H9 (cell line): ENCODE data around the gene MORC2. TPM values are rescaled to one million over a fixed set of nuclear protein-coding genes. Genes with fewer than 3 reads are reported as not detected.

Experiments used
- DNase-seq: peaks from one replicate; pipeline ENCODE4 v3.0.0-alpha.2; 2017
- H2AFZ ChIP-seq: one replicate; pipeline ENCODE4 v1.6.1; 2013; ENCODE audit warnings: mild to moderate bottlenecking, low read length, control low read depth, moderate library complexity
- H2AK5ac ChIP-seq: 2 replicates; pipeline ENCODE4 v1.6.1; 2013; ENCODE audit warnings: low read length, control low read depth, mixed read lengths; ENCODE audit not compliant: insufficient read length
- H2BK120ac ChIP-seq: one replicate; pipeline ENCODE4 v1.6.1; 2013; ENCODE audit warnings: low read depth, mild to moderate bottlenecking, low read length, control low read depth, inconsistent platforms; ENCODE audit not compliant: poor library complexity, severe bottlenecking
- H2BK12ac ChIP-seq: 2 replicates; pipeline ENCODE4 v1.6.1; 2013; ENCODE audit warnings: low read length, control low read depth, mixed read lengths, low read depth; ENCODE audit not compliant: insufficient read length
- H2BK15ac ChIP-seq: 2 replicates; pipeline ENCODE4 v1.6.1; 2013; ENCODE audit warnings: low read depth, low read length, control low read depth
- H2BK20ac ChIP-seq: one replicate; pipeline ENCODE4 v1.6.1; 2013; ENCODE audit warnings: low read depth, mild to moderate bottlenecking, low read length, control low read depth, inconsistent platforms; ENCODE audit not compliant: poor library complexity, severe bottlenecking
- H2BK5ac ChIP-seq: 2 replicates; pipeline ENCODE4 v1.6.1; 2013; ENCODE audit warnings: low read length, control low read depth, mixed read lengths; ENCODE audit not compliant: insufficient read length
- H3K14ac ChIP-seq: 2 replicates; pipeline ENCODE4 v1.6.1; 2013; ENCODE audit warnings: low read length, control low read depth; ENCODE audit not compliant: insufficient read depth
- H3K18ac ChIP-seq: 2 replicates; pipeline ENCODE4 v1.6.1; 2013; ENCODE audit warnings: low read depth, mild to moderate bottlenecking, mixed read lengths, low read length, control low read depth; ENCODE audit not compliant: insufficient read length
- H3K23ac ChIP-seq: 2 replicates; pipeline ENCODE4 v1.6.1; 2013; ENCODE audit warnings: low read length, control low read depth, mixed read lengths, low read depth; ENCODE audit not compliant: insufficient read length
- H3K23me2 ChIP-seq: 2 replicates; pipeline ENCODE4 v1.6.1; 2013; ENCODE audit warnings: low read depth, mild to moderate bottlenecking, mixed read lengths, low read length, control low read depth; ENCODE audit not compliant: insufficient read length, poor library complexity, severe bottlenecking
- H3K27ac ChIP-seq: 2 replicates; pipeline ENCODE4 v1.5.1; 2013; ENCODE audit warnings: low read length, control low read depth, mixed read lengths, low read depth; ENCODE audit not compliant: insufficient read length
- H3K27me3 ChIP-seq: 2 replicates; pipeline ENCODE4 v1.6.1; 2013; ENCODE audit warnings: low read length, control low read depth, inconsistent platforms; ENCODE audit not compliant: insufficient read depth
- H3K4ac ChIP-seq: 2 replicates; pipeline ENCODE4 v1.6.1; 2013; ENCODE audit warnings: low read depth, mild to moderate bottlenecking, control low read depth, inconsistent platforms, low read length, moderate library complexity
- H3K4me1 ChIP-seq: 2 replicates; pipeline ENCODE4 v1.6.1; 2013; ENCODE audit warnings: low read length, control low read depth, inconsistent platforms; ENCODE audit not compliant: insufficient read depth
- H3K4me2 ChIP-seq: 2 replicates; pipeline ENCODE4 v1.6.1; 2013; ENCODE audit warnings: low read length, control low read depth, mixed read lengths; ENCODE audit not compliant: insufficient read length, insufficient read depth
- H3K56ac ChIP-seq: 2 replicates; pipeline ENCODE4 v1.6.1; 2013; ENCODE audit warnings: low read depth, mild to moderate bottlenecking, mixed read lengths, low read length, control low read depth; ENCODE audit not compliant: insufficient read length
- H3K79me1 ChIP-seq: 2 replicates; pipeline ENCODE4 v1.6.1; 2013; ENCODE audit warnings: low read depth, mild to moderate bottlenecking, moderate library complexity, low read length, control low read depth, inconsistent platforms; ENCODE audit not compliant: insufficient read depth, poor library complexity, severe bottlenecking
- H3K79me2 ChIP-seq: 2 replicates; pipeline ENCODE4 v1.6.1; 2013; ENCODE audit warnings: low read length, control low read depth, inconsistent platforms; ENCODE audit not compliant: insufficient read depth
- H3K9ac ChIP-seq: 2 replicates; pipeline ENCODE4 v1.6.1; 2013; ENCODE audit warnings: low read length, control low read depth, mixed read lengths; ENCODE audit not compliant: insufficient read length; ENCODE audit errors: extremely low read depth
- H3K9me3 ChIP-seq: one replicate; pipeline ENCODE4 v1.6.1; 2013; ENCODE audit warnings: low read depth, low read length, inconsistent platforms; ENCODE audit not compliant: control insufficient read depth
- H3T11ph ChIP-seq: one replicate; pipeline ENCODE4 v1.6.1; 2013; ENCODE audit warnings: mild to moderate bottlenecking, low read length, control low read depth, inconsistent platforms
- H4K20me1 ChIP-seq: one replicate; pipeline ENCODE4 v1.6.1; 2013; ENCODE audit not compliant: control insufficient read depth, insufficient read length, insufficient read depth
- H4K5ac ChIP-seq: 2 replicates; pipeline ENCODE4 v1.6.1; 2013; ENCODE audit warnings: low read depth, mild to moderate bottlenecking, mixed read lengths, low read length, control low read depth; ENCODE audit not compliant: insufficient read length
- H4K8ac ChIP-seq: replicated peaks from 2 replicates; pipeline ENCODE4 v1.6.1; 2013; ENCODE audit warnings: low read length, control low read depth, mixed read lengths, low read depth; ENCODE audit not compliant: insufficient read length
- H4K91ac ChIP-seq: 2 replicates; pipeline ENCODE4 v1.6.1; 2013; ENCODE audit warnings: low read depth, mild to moderate bottlenecking, moderate library complexity, mixed read lengths, low read length, control low read depth; ENCODE audit not compliant: insufficient read length
- H3K27ac Mint-ChIP-seq, 3 experiments: 2 replicates in 2 of 3; 3 replicates in 1 of 3; pipeline ENCODE4 v1.8.0; 2020 to 2021; ENCODE audit warnings: mixed read lengths in 3 of 3, mild to moderate bottlenecking in 1 of 3, moderate library complexity in 1 of 3
- H3K27me3 Mint-ChIP-seq: 2 replicates; pipeline ENCODE4 v1.8.0; 2021; ENCODE audit warnings: low read depth, mild to moderate bottlenecking, moderate library complexity, mixed read lengths
- H3K36me3 Mint-ChIP-seq, 3 experiments: 2 replicates in 2 of 3; 3 replicates in 1 of 3; pipeline ENCODE4 v1.8.0; 2020 to 2021; ENCODE audit warnings: low read depth in 3 of 3, mixed read lengths in 3 of 3; ENCODE audit not compliant: insufficient read depth in 1 of 3
- H3K4me1 Mint-ChIP-seq, 2 experiments: 2 replicates each; pipeline ENCODE4 v1.8.0; 2020; ENCODE audit warnings: mixed read lengths in 2 of 2
- H3K4me3 Mint-ChIP-seq, 2 experiments: 2 replicates in 1 of 2; 3 replicates in 1 of 2; pipeline ENCODE4 v1.8.0; 2020 to 2021; ENCODE audit warnings: mild to moderate bottlenecking in 2 of 2, mixed read lengths in 2 of 2, moderate library complexity in 1 of 2
- H3K9me3 Mint-ChIP-seq, 2 experiments: 2 replicates in 1 of 2; 3 replicates in 1 of 2; pipeline ENCODE4 v1.8.0; 2020; ENCODE audit warnings: mild to moderate bottlenecking in 2 of 2, mixed read lengths in 2 of 2, moderate library complexity in 1 of 2
- WGBS: extraction: QIAGEN DNeasy Blood & Tissue Kit; methylation state at CpG from one replicate; pipeline ENCODE4 v1.1.7; 2013; ENCODE audit warnings: missing lambda C conversion rate, low lambda C conversion rate, mixed read lengths; ENCODE audit not compliant: insufficient read length; ENCODE audit errors: extremely low coverage; 5-methylcytosine and 5-hydroxymethylcytosine counted together
- total RNA-seq: library from RNA; stranded (reverse); gene quantifications from 2 replicates; pipeline ENCODE4 v1.2.1, GENCODE V29; 2021
- TF ChIP-seq, protein P1 (sequence below): fragments of 200-600 bp; sonication (generic); conservative IDR thresholded peaks from 3 replicates; pipeline ENCODE4 v1.8.0; 2021; ENCODE audit warnings: antibody characterized with exemption, mild to moderate bottlenecking

MORC2 gene
- total RNA-seq, 1 experiment from 2014 or later, result 37.4 TPM

DNA sequence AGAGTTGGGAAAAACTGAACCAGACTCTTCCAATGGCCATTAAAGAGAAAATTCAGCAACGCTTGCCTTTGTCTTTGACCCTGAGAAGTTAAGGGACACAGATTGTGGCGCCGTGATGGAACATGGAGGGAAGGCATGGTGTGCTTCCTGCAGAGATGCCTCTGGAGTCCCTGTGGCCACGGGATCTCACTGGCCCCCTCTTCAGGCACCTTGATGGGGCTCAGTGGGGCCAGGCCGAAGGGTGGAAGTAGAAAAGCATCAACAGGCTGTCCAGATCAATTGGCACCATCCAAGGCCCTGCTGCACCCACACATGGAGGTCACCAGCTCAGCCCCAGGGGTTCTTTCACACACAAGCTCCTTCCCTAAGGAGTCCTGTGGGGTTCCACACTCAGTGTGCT is 42.9 kb downstream of the MORC2 start:
- no peak overlapping the region for H4K5ac ChIP-seq
- no peak overlapping the region for H2BK15ac ChIP-seq
- no peaks in the 10 kb centered on the region for H3K9me3 ChIP-seq
- H3K23ac ChIP-seq, result no peak overlapping the region
- no peak overlapping the region for H3K27ac ChIP-seq
- no peaks in the 10 kb centered on the region for H3K27me3 ChIP-seq
- H3K79me1 ChIP-seq, result no peaks in the 10 kb centered on the region
- TF ChIP-seq, protein P1, sequence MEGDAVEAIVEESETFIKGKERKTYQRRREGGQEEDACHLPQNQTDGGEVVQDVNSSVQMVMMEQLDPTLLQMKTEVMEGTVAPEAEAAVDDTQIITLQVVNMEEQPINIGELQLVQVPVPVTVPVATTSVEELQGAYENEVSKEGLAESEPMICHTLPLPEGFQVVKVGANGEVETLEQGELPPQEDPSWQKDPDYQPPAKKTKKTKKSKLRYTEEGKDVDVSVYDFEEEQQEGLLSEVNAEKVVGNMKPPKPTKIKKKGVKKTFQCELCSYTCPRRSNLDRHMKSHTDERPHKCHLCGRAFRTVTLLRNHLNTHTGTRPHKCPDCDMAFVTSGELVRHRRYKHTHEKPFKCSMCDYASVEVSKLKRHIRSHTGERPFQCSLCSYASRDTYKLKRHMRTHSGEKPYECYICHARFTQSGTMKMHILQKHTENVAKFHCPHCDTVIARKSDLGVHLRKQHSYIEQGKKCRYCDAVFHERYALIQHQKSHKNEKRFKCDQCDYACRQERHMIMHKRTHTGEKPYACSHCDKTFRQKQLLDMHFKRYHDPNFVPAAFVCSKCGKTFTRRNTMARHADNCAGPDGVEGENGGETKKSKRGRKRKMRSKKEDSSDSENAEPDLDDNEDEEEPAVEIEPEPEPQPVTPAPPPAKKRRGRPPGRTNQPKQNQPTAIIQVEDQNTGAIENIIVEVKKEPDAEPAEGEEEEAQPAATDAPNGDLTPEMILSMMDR, result no peak
- H3K36me3 Mint-ChIP-seq, result peaks cover 44 to 57% (median 56%) of the 10 kb centered on the region in 3 experiments
- H3K14ac ChIP-seq, result no peak overlapping the region
- no peaks in the 10 kb centered on the region; the same call in 1 of the 2 replicates for H3K27me3 Mint-ChIP-seq
- H4K20me1 ChIP-seq, result no peaks in the 10 kb centered on the region
- no peak overlapping the region for H4K91ac ChIP-seq
- H3K27ac Mint-ChIP-seq, result no peak overlapping the region
- H3K79me2 ChIP-seq, result no peaks in the 10 kb centered on the region
- H2AFZ ChIP-seq, result no peak overlapping the region
- H3K9ac ChIP-seq, result no peak overlapping the region
- no peak overlapping the region for H3T11ph ChIP-seq
- no peak overlapping the region for H3K18ac ChIP-seq
- H3K9me3 Mint-ChIP-seq, result no peaks in the 10 kb centered on the region
- DNase-seq, result peak; percentile 18
- no peak overlapping the region for H2BK20ac ChIP-seq
- H2BK12ac ChIP-seq, result no peak overlapping the region
- H3K4me1 ChIP-seq, result no peaks in the 10 kb centered on the region
- H3K4me1 Mint-ChIP-seq, result no peaks in the 10 kb centered on the region
- H2BK5ac ChIP-seq, result no peak overlapping the region
- H3K4me2 ChIP-seq, result no peak overlapping the region
- WGBS, result no CpG with 5 or more reads among the region's 5 CpGs
- no peak overlapping the region for H2AK5ac ChIP-seq
- H3K4me3 Mint-ChIP-seq, result no peak overlapping the region
- H4K8ac ChIP-seq, result no peak overlapping the region
- no peak overlapping the region for H2BK120ac ChIP-seq
- H3K4ac ChIP-seq, result no peak overlapping the region
- no peak overlapping the region for H3K56ac ChIP-seq
- no peaks in the 10 kb centered on the region for H3K23me2 ChIP-seq
